B cell (primary cell): ENCODE data around the gene BLTP2. TPM values are rescaled to one million over a fixed set of nuclear protein-coding genes. Genes with fewer than 3 reads are reported as not detected.

Source experiments
- ATAC-seq: fragments of 200-7000 bp; cut with Tn5 transposase; one replicate; pipeline ENCODE4 v1.10.0; 2021; ENCODE audit warnings: low read depth, mild to moderate bottlenecking, moderate number of reproducible peaks, moderate library complexity
- CTCF ChIA-PET: fragments of 350-600 bp; sonication (Branson Sonifier 250); formaldehyde crosslinking; loops from one replicate; lab custom pipeline; 2021; ENCODE audit warnings: antibody characterized with exemption, inconsistent platforms; lab: Charles Lee
- POLR2A ChIA-PET: fragments of 350-600 bp; sonication (Branson Sonifier 250); formaldehyde crosslinking; loops from one replicate; lab custom pipeline; 2021; ENCODE audit warnings: antibody characterized with exemption; lab: Charles Lee
- DNase-seq: peaks from one replicate; pipeline ENCODE4 v3.0.0; 2013
- H2AFZ ChIP-seq: 2 replicates; pipeline ENCODE4 v1.6.1; 2012; ENCODE audit warnings: mild to moderate bottlenecking, low read depth, low read length; ENCODE audit not compliant: insufficient read depth, poor library complexity, severe bottlenecking
- H3K27ac ChIP-seq, 2 donors: 1 replicate in 1 of 2; 2 replicates in 1 of 2; pipeline ENCODE4 v1.5.1; 2012 to 2013; ENCODE audit warnings: low read length in 2 of 2, mild to moderate bottlenecking in 2 of 2, moderate library complexity in 1 of 2
- H3K27me3 ChIP-seq, 4 experiments: fragments of 200-600 bp in 1 of 4; sonication (generic) in 1 of 4; replicated peaks in 1 of 4; 1 replicate in 2 of 4; 2 replicates in 2 of 4; pipeline versions ENCODE4 v1.6.1 to v1.7.0; 2013 to 2016; ENCODE audit warnings: low read length in 3 of 4, mild to moderate bottlenecking in 2 of 4, mixed read lengths in 1 of 4, moderate library complexity in 1 of 4; ENCODE audit not compliant: insufficient read depth in 4 of 4, control insufficient read depth in 3 of 4; ENCODE audit errors: control extremely low read depth in 1 of 4
- H3K36me3 ChIP-seq, 2 experiments: replicated peaks in 1 of 2; 1 replicate in 1 of 2; 2 replicates in 1 of 2; pipeline versions ENCODE4 v1.6.1 to v1.7.1; 2013; ENCODE audit warnings: low read length in 1 of 2; ENCODE audit not compliant: insufficient read depth in 2 of 2, control insufficient read depth in 1 of 2; ENCODE audit errors: control extremely low read depth in 1 of 2, extremely low read depth in 1 of 2
- H3K4me1 ChIP-seq, 2 donors: fragments of 200-600 bp in 1 of 2; sonication (generic) in 1 of 2; 1 replicate in 1 of 2; 2 replicates in 1 of 2; pipeline versions ENCODE4 v1.5.1 to v1.6.1; 2013 to 2017; ENCODE audit warnings: low read length in 2 of 2; ENCODE audit not compliant: control insufficient read depth in 2 of 2, insufficient read depth in 2 of 2
- H3K4me2 ChIP-seq: replicated peaks from 2 replicates; pipeline ENCODE3; 2012; ENCODE audit warnings: mild to moderate bottlenecking, low read depth, low read length; ENCODE audit not compliant: poor library complexity, severe bottlenecking
- H3K4me3 ChIP-seq, 5 experiments: fragments of 200-600 bp in 1 of 5; sonication (generic) in 1 of 5; 1 replicate in 3 of 5; 2 replicates in 2 of 5; pipeline versions ENCODE4 v1.5.1 to v1.7.0; 2011 to 2016; ENCODE audit warnings: low read length in 4 of 5, mild to moderate bottlenecking in 4 of 5, low read depth in 2 of 5, control low read depth in 1 of 5, moderate library complexity in 1 of 5; ENCODE audit not compliant: insufficient read depth in 1 of 5; ENCODE audit errors: control extremely low read depth in 1 of 5, extremely low read depth in 1 of 5
- H3K79me2 ChIP-seq: fragments of 200-600 bp; sonication (generic); one replicate; pipeline ENCODE4 v1.6.0; 2016; ENCODE audit warnings: low read length; ENCODE audit not compliant: control insufficient read depth, insufficient read depth
- H3K9ac ChIP-seq: fragments of 200-600 bp; sonication (generic); 2 replicates; pipeline ENCODE4 v1.6.1; 2017; ENCODE audit warnings: mild to moderate bottlenecking, low read length, moderate library complexity
- H3K9me3 ChIP-seq, 3 donors: one replicate each; pipeline versions ENCODE4 v1.6.1 to v1.7.1; 2013; ENCODE audit warnings: low read length in 2 of 3; ENCODE audit not compliant: control insufficient read depth in 2 of 3, insufficient read depth in 1 of 3; ENCODE audit errors: control extremely low read depth in 1 of 3
- H4K20me1 ChIP-seq: 2 replicates; pipeline ENCODE4 v1.6.0; 2012; ENCODE audit warnings: mild to moderate bottlenecking, low read length; ENCODE audit not compliant: insufficient read depth, control insufficient read depth, poor library complexity, severe bottlenecking
- H3K27ac Mint-ChIP-seq: one replicate; pipeline ENCODE4 v1.8.0; 2021; ENCODE audit warnings: mixed read lengths
- H3K27me3 Mint-ChIP-seq: one replicate; pipeline ENCODE4 v1.8.0; 2021; ENCODE audit warnings: mixed read lengths
- H3K4me1 Mint-ChIP-seq: one replicate; pipeline ENCODE4 v1.8.0; 2021; ENCODE audit warnings: mixed read lengths
- H3K4me3 Mint-ChIP-seq: one replicate; pipeline ENCODE4 v1.8.0; 2021; ENCODE audit warnings: mixed read lengths
- H3K9me3 Mint-ChIP-seq: one replicate; pipeline ENCODE4 v1.8.0; 2022; ENCODE audit warnings: mixed read lengths; ENCODE audit not compliant: insufficient read depth
- CTCF ChIP-seq: fragments of 200-600 bp; IDR thresholded peaks from one replicate; pipeline ENCODE4 v1.8.0; 2022; ENCODE audit warnings: antibody characterized with exemption, mild to moderate bottlenecking
- EZH2 ChIP-seq: IDR thresholded peaks from 2 replicates; pipeline ENCODE4 v1.6.1; 2012; ENCODE audit warnings: borderline replicate concordance, low read depth, mild to moderate bottlenecking, moderate library complexity, low read length; ENCODE audit not compliant: insufficient read depth, poor library complexity, severe bottlenecking
- WGBS: methylation state at CpG from one replicate; pipeline ENCODE4 v1.1.5; 2013; ENCODE audit warnings: missing lambda C conversion rate; ENCODE audit not compliant: insufficient coverage; 5-methylcytosine and 5-hydroxymethylcytosine counted together
- intact Hi-C: fragments of 100-400 bp; cut with micrococcal nuclease; formaldehyde crosslinking; loops from one replicate; pipeline ENCODE4 v1.10.0; 2022
- polyA plus RNA-seq: library from polyadenylated mRNA; depleted of rRNA; stranded (reverse); fragments of >200 nt; gene quantifications from 2 replicates; pipeline ENCODE4 v1.2.3, GENCODE V29; 2012
- total RNA-seq, 2 donors: library from RNA; stranded (reverse); fragments of 120-200 nt in 1 of 2; gene quantifications; 1 replicate in 1 of 2; 2 replicates in 1 of 2; pipeline versions ENCODE4 v1.2.3 to v1.2.4, GENCODE V29; 2013 to 2022

Gene BLTP2
- total and polyA plus RNA-seq, 2 donors (not counting 1 experiment from before 2014, with no cell fraction given): 45.9 to 156 TPM

GRCh38 chr17:28623696-28624095, 21.3 kb downstream of the BLTP2 start:
- Mint-ChIP-seq H3K4me1 (no peaks in the 10 kb centered on the region), H3K27me3 (no peaks in the 10 kb centered on the region), H3K4me3 (no peak overlapping the region), H3K9me3 (no peaks in the 10 kb centered on the region), H3K27ac (no peak overlapping the region)
- Histone ChIP-seq H3K9ac (no peak overlapping the region), H3K27me3 (no peaks in the 10 kb centered on the region), H4K20me1 (peaks cover 6% of the 10 kb centered on the region), H3K36me3 (peaks cover 15 to 85% of the 10 kb centered on the region in 2 experiments), H3K4me3 (no peak overlapping the region), H3K4me1 (no peaks in the 10 kb centered on the region), H3K27ac (no peak overlapping the region), H3K79me2 (peaks cover 5% of the 10 kb centered on the region), H3K4me2 (no peak overlapping the region), H2AFZ (no peak overlapping the region), H3K9me3 (no peaks in the 10 kb centered on the region)
- intact Hi-C loops: no loop called here
- DNase-seq (no peak), ATAC-seq (no peak)
- ChIA-PET CTCF (interaction anchor here (15.2 kb wide), 1 partner anchor 127 kb away, joined by 220 read pairs; no protein-coding TSS in a partner anchor), POLR2A (no interaction called here)
- TF ChIP-seq EZH2: no peak
- no peak for TF ChIP-seq CTCF
- WGBS: 100% methylated on average over 2 of the region's 4 CpGs

- TF ChIP-seq EZH2 (no peak), CTCF (no peak)
- H3K27ac ChIP-seq: no peak overlapping the region
- DNase-seq: no peak
- H3K9ac ChIP-seq: no peak overlapping the region
- H3K36me3 ChIP-seq: peaks cover 18 to 88% of the 10 kb centered on the region in 2 experiments
- H2AFZ ChIP-seq: no peak overlapping the region
- Mint-ChIP-seq H3K9me3 (no peaks in the 10 kb centered on the region), H3K4me3 (no peak overlapping the region), H3K4me1 (no peaks in the 10 kb centered on the region), H3K27ac (no peak overlapping the region), H3K27me3 (no peaks in the 10 kb centered on the region)
- POLR2A ChIA-PET: no interaction called here
- H3K4me3 ChIP-seq: no peak overlapping the region
- H4K20me1 ChIP-seq: no peaks in the 10 kb centered on the region
- WGBS: no CpG with 5 or more reads among the region's 3 CpGs
- intact Hi-C loops: no loop called here
- no peaks in the 10 kb centered on the region for H3K27me3 ChIP-seq
- H3K4me2 ChIP-seq: no peak overlapping the region
- ATAC-seq: no peak
- H3K79me2 ChIP-seq: no peaks in the 10 kb centered on the region
- H3K4me1 ChIP-seq: no peaks in the 10 kb centered on the region
- no peaks in the 10 kb centered on the region for H3K9me3 ChIP-seq
- CTCF ChIA-PET: interaction anchor here (1.1 to 15.2 kb wide), 2 partner anchors 12 to 125 kb away, joined by 3 to 220 read pairs; no protein-coding TSS in a partner anchor
Measured at GRCh38 chr17:28622186-28622585, 22.8 kb downstream of the BLTP2 start.
